Trophoblast cell (in vitro differentiated cells and primary cell): ENCODE measurements around the gene ZWILCH.
"Not testable (repeated sequence)": the region's sequence is repeated elsewhere in the genome, so short reads cannot be mapped to it uniquely, and the experiment has no call there.

ENCODE experiments used
- DNase-seq, 2 donors: peaks; one replicate each; pipeline ENCODE4 v3.0.0-alpha.2; 2016
- H2AFZ ChIP-seq: 2 replicates; pipeline ENCODE4 v1.6.1; 2013; ENCODE audit warnings: low read length, moderate library complexity, mild to moderate bottlenecking; ENCODE audit not compliant: insufficient read depth, poor library complexity
- H2AK5ac ChIP-seq: 2 replicates; pipeline ENCODE4 v1.6.1; 2013; ENCODE audit warnings: mild to moderate bottlenecking, low read length
- H2BK120ac ChIP-seq: 2 replicates; pipeline ENCODE4 v1.6.1; 2013; ENCODE audit warnings: low read length, mild to moderate bottlenecking, moderate library complexity; ENCODE audit not compliant: insufficient read depth, poor library complexity
- H2BK12ac ChIP-seq: 2 replicates; pipeline ENCODE4 v1.6.1; 2013; ENCODE audit warnings: mild to moderate bottlenecking, low read length, moderate library complexity
- H2BK5ac ChIP-seq: 2 replicates; pipeline ENCODE4 v1.6.1; 2013; ENCODE audit warnings: low read length, low read depth, moderate library complexity, mild to moderate bottlenecking; ENCODE audit not compliant: poor library complexity
- H3K14ac ChIP-seq: 2 replicates; pipeline ENCODE4 v1.6.1; 2013; ENCODE audit warnings: mild to moderate bottlenecking, low read length
- H3K18ac ChIP-seq: 2 replicates; pipeline ENCODE4 v1.6.1; 2013; ENCODE audit warnings: mild to moderate bottlenecking, low read length
- H3K23ac ChIP-seq: 2 replicates; pipeline ENCODE4 v1.6.1; 2013; ENCODE audit warnings: low read length
- H3K27ac ChIP-seq: 2 replicates; pipeline ENCODE4 v1.5.1; 2013; ENCODE audit warnings: low read depth, mild to moderate bottlenecking, inconsistent platforms, low read length, moderate library complexity
- H3K27me3 ChIP-seq: 2 replicates; pipeline ENCODE4 v1.6.1; 2013; ENCODE audit warnings: inconsistent platforms, mild to moderate bottlenecking, low read length, moderate library complexity; ENCODE audit not compliant: insufficient read depth
- H3K36me3 ChIP-seq, 2 experiments: 1 replicate in 1 of 2; 2 replicates in 1 of 2; pipeline ENCODE4 v1.6.1; 2013; ENCODE audit warnings: low read length in 2 of 2, mild to moderate bottlenecking in 2 of 2, moderate library complexity in 1 of 2; ENCODE audit not compliant: insufficient read depth in 2 of 2, control insufficient read depth in 1 of 2
- H3K4ac ChIP-seq: 2 replicates; pipeline ENCODE4 v1.6.1; 2013; ENCODE audit warnings: low read depth, mild to moderate bottlenecking, low read length, moderate library complexity
- H3K4me1 ChIP-seq, 2 experiments: 1 replicate in 1 of 2; 2 replicates in 1 of 2; pipeline ENCODE4 v1.6.1; 2013; ENCODE audit warnings: low read length in 2 of 2, mild to moderate bottlenecking in 2 of 2, moderate library complexity in 1 of 2; ENCODE audit not compliant: insufficient read depth in 2 of 2, control insufficient read depth in 1 of 2
- H3K4me2 ChIP-seq: 2 replicates; pipeline ENCODE4 v1.6.1; 2013; ENCODE audit warnings: inconsistent platforms, mild to moderate bottlenecking, low read length, moderate library complexity
- H3K4me3 ChIP-seq: 2 replicates; pipeline ENCODE4 v1.5.1; 2013; ENCODE audit warnings: mild to moderate bottlenecking, low read depth, low read length, inconsistent platforms
- H3K79me1 ChIP-seq: one replicate; pipeline ENCODE4 v1.6.1; 2013; ENCODE audit warnings: low read length
- H3K79me2 ChIP-seq: 2 replicates; pipeline ENCODE4 v1.6.1; 2013; ENCODE audit warnings: low read length, mild to moderate bottlenecking; ENCODE audit not compliant: control insufficient read depth, insufficient read depth, poor library complexity
- H3K9ac ChIP-seq: 2 replicates; pipeline ENCODE4 v1.6.1; 2013; ENCODE audit warnings: mild to moderate bottlenecking, low read length
- H3K9me3 ChIP-seq: 2 replicates; pipeline ENCODE4 v1.6.1; 2013; ENCODE audit warnings: low read depth, mild to moderate bottlenecking, control low read depth, inconsistent platforms, low read length; ENCODE audit not compliant: insufficient read depth
- H4K12ac ChIP-seq: 2 replicates; pipeline ENCODE4 v1.6.1; 2013; ENCODE audit warnings: low read depth, mild to moderate bottlenecking, low read length, moderate library complexity
- H4K8ac ChIP-seq: 2 replicates; pipeline ENCODE4 v1.6.1; 2013; ENCODE audit warnings: low read depth, mild to moderate bottlenecking, low read length, moderate library complexity
- H4K91ac ChIP-seq: one replicate; pipeline ENCODE4 v1.6.1; 2013; ENCODE audit warnings: low read depth, mild to moderate bottlenecking, low read length, moderate library complexity
- WGBS: extraction: QIAGEN DNeasy Blood & Tissue Kit; methylation state at CpG from one replicate; pipeline ENCODE4 v1.1.7; 2013; ENCODE audit warnings: missing lambda C conversion rate; ENCODE audit not compliant: insufficient read length, insufficient coverage; ENCODE audit errors: extremely low coverage; 5-methylcytosine and 5-hydroxymethylcytosine counted together

The ZWILCH gene

DNA sequence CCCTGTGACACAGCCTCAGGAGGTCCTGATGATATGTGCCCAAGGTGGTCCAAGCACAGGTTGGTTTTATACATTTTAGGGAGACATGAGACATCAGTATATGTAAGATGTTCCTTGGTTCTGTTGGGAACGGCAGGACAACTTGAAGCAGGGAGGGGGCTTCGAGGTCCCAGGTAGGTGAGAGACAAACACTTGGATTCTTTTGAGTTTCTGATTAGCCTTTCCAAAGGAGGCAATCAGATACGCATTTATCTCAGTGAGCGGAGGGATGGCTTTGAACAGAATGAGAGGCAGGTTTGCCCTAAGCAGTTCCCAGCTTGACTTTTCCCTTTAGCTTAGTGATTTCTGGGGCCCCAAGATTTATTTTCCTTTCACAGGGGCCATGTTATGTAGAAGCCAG lies 34.3 kb upstream of the ZWILCH start:
- WGBS = no CpG with 5 or more reads among the region's 4 CpGs
- H3K18ac ChIP-seq, H3K27ac ChIP-seq, H3K9ac ChIP-seq, H4K12ac ChIP-seq, H3K4me3 ChIP-seq, H2BK120ac ChIP-seq, H3K14ac ChIP-seq, H2AFZ ChIP-seq, H3K79me1 ChIP-seq, H3K27me3 ChIP-seq, H2BK12ac ChIP-seq, H3K79me2 ChIP-seq, H3K4ac ChIP-seq, H3K9me3 ChIP-seq, H3K36me3 ChIP-seq, H3K23ac ChIP-seq, DNase-seq, H2AK5ac ChIP-seq, H4K91ac ChIP-seq, H4K8ac ChIP-seq, H2BK5ac ChIP-seq, H3K4me2 ChIP-seq: not testable (repeated sequence)
- peaks cover 3 to 13% of the 10 kb centered on the region in 2 experiments for H3K4me1 ChIP-seq

DNA sequence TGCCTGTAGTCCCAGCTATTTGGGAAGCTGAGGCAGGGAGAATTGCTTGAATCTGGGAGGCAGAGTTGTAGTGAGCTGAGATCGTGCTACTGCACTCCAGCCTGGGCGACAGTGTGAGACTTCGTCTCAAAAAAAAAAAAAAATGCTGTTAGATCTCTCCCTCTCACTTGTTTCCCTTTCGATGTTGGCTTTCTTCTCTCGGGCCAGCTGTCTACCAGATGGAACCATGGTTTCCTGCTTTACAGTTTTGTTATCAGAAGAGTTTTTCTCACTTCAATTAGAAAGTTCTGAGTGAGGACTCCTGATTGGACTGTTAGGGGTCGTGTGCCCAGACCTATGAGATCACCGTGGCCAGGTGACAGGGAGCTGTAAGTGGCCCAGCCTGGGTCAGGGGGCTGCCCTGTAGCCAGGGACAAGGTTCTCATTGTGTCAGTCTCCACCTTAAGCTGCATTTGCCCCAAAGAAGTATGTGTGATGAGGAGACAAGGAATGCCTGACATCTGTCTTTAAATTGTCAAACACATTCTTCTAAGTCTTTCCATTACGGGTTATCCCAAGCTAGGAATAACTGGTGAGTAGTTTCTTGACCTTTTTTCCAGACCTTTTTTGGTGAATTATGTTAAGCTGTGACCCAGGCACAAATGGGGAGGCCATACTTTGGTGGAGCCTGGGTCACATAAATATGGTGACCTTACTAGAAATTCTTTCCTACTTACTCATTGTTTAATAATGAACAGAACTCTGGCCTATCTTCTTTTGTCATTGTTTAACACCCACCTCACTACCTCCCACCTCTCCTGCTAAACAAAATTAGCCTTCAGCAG lies 32.7 kb upstream of the ZWILCH start:
- no peaks in the 10 kb centered on the region for H3K9me3 ChIP-seq
- no peak overlapping the region for H3K14ac ChIP-seq
- H3K79me1 ChIP-seq = peaks cover 7% of the 10 kb centered on the region
- H3K79me2 ChIP-seq = peaks cover 1% of the 10 kb centered on the region
- H3K23ac ChIP-seq = no peak overlapping the region
- DNase-seq = peak; percentile 64 to 91
- H4K8ac ChIP-seq = no peak overlapping the region
- H3K4me3 ChIP-seq = no peak overlapping the region
- H4K91ac ChIP-seq = peak overlapping the region; percentile 28
- no peak overlapping the region for H3K4ac ChIP-seq
- no peak overlapping the region for H2BK120ac ChIP-seq
- no peak overlapping the region for H4K12ac ChIP-seq
- peak overlapping the region; percentile 21 for H2BK5ac ChIP-seq
- WGBS = no CpG with 5 or more reads among the region's 8 CpGs
- H3K36me3 ChIP-seq = peaks cover 0 to 2% of the 10 kb centered on the region in 2 experiments
- H3K4me2 ChIP-seq = no peak overlapping the region
- no peak overlapping the region for H2AK5ac ChIP-seq
- H3K4me1 ChIP-seq = peaks cover 3 to 23% of the 10 kb centered on the region in 2 experiments
- no peak overlapping the region for H3K9ac ChIP-seq
- H2AFZ ChIP-seq = no peak overlapping the region
- H3K27me3 ChIP-seq = no peaks in the 10 kb centered on the region
- H3K18ac ChIP-seq = no peak overlapping the region
- H2BK12ac ChIP-seq = no peak overlapping the region
- peak overlapping the region; percentile 76 for H3K27ac ChIP-seq

DNA sequence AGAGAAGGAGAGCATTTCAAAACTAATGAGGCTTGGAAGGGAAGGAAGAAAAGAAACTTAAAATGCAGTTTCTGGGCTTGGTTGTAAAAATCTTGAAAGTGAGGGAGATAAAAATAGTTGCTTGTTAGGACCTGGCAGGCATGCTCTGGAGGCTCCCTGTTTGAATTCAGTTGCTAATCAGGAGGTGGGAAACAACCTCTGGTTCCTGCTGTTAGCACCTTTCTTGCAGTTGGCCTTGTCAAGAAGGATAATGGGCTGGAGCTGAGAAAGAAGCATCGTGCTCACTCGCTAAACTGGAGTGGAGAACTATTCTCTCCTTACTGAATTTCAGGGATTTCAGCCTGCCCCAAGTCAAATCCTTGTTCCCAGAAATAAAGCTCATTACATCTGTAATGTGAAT lies 31.0 kb upstream of the ZWILCH start:
- no peak for DNase-seq
- WGBS = no CpG with 5 or more reads among the region's 2 CpGs
- Histone ChIP-seq H3K27me3 (no peaks in the 10 kb centered on the region), H2AFZ (no peak overlapping the region), H4K91ac (no peak overlapping the region), H3K79me2 (peaks cover 1% of the 10 kb centered on the region), H3K14ac (no peak overlapping the region), H4K12ac (no peak overlapping the region), H3K9me3 (no peaks in the 10 kb centered on the region), H3K4ac (no peak overlapping the region), H3K27ac (no peak overlapping the region), H3K79me1 (peaks cover 7% of the 10 kb centered on the region), H3K4me3 (no peak overlapping the region), H2BK5ac (no peak overlapping the region), H3K9ac (no peak overlapping the region), H3K18ac (no peak overlapping the region), H3K4me1 (peaks cover 3 to 23% of the 10 kb centered on the region in 2 experiments), H4K8ac (no peak overlapping the region), H3K23ac (no peak overlapping the region), H2BK120ac (no peak overlapping the region), H3K36me3 (peaks cover 0 to 2% of the 10 kb centered on the region in 2 experiments), H2BK12ac (no peak overlapping the region), H3K4me2 (no peak overlapping the region), H2AK5ac (no peak overlapping the region)

DNA sequence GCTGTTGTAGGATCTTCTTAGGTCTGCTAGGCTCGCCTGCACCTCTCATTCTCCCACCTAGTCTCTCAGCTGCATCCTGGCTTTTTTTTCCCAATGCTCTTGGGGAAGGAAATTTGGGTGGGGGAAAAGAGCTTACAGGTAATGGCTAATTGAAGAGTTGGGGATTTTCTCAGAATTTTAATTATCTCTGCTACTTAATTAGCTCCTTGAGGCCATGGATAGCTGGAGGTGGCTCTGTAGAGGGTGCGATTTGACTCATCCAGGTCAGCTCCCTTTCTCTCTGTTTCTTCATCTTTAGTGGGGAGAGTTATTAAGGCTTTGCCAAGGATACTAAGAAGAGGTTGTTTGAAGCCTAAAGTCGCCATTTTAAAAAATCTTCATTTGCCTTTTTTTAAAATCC lies 30.2 kb upstream of the ZWILCH start:
- H3K9me3 ChIP-seq = no peaks in the 10 kb centered on the region
- H3K23ac ChIP-seq = no peak overlapping the region
- H4K8ac ChIP-seq = no peak overlapping the region
- H2BK120ac ChIP-seq = no peak overlapping the region
- no peak overlapping the region for H4K12ac ChIP-seq
- no peak for DNase-seq
- H2AK5ac ChIP-seq = no peak overlapping the region
- H3K27ac ChIP-seq = no peak overlapping the region
- H3K27me3 ChIP-seq = no peaks in the 10 kb centered on the region
- WGBS = no CpG with 5 or more reads among the region's 3 CpGs
- H3K79me1 ChIP-seq = peaks cover 7% of the 10 kb centered on the region
- H3K14ac ChIP-seq = no peak overlapping the region
- H3K36me3 ChIP-seq = peaks cover 0 to 2% of the 10 kb centered on the region in 2 experiments
- no peak overlapping the region for H3K4ac ChIP-seq
- H2BK12ac ChIP-seq = no peak overlapping the region
- no peak overlapping the region for H2BK5ac ChIP-seq
- peaks cover 1% of the 10 kb centered on the region for H3K79me2 ChIP-seq
- H3K4me2 ChIP-seq = no peak overlapping the region
- peaks cover 3 to 23% of the 10 kb centered on the region in 2 experiments for H3K4me1 ChIP-seq
- no peak overlapping the region for H3K4me3 ChIP-seq
- H3K9ac ChIP-seq = no peak overlapping the region
- no peak overlapping the region for H2AFZ ChIP-seq
- no peak overlapping the region for H4K91ac ChIP-seq
- H3K18ac ChIP-seq = no peak overlapping the region
